ENCODE data around the gene VRK2.

DNA sequence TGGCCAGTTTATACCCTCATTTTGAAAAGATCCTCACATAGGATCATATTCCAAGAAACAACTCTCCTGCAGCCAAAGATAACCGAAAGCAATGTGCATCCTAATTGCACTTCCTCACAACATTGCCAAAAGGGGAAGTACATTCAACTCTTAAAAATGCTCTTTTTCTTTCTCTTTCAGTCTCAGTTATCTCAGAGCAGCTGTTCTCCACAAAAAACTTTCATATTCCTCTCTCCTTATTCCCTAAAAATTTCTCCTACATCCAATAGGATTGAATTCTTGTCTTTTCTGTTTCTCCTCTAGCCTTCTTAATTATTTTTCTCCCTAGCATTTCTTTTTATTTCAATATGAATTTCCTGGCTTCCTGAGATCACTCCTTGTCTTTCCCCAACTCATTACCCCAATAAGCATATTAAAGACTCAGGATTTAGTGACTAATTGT is 7.4 kb upstream of the VRK2 start:
- TF ChIP-seq TCF7L2 (IDR thresholded peaks at IDR 0.05; ENCODE audit: borderline replicate concordance, extremely low read depth, insufficient read depth, insufficient read length) (no peak), SRF (IDR thresholded peaks at IDR 0.05; ENCODE audit: low read depth) (no peak), EZH2 (IDR thresholded peaks at IDR 0.05) (no peak), ZNF274 (IDR thresholded peaks at IDR 0.05; ENCODE audit: low read depth, low read length) (no peak), POLR2A (IDR thresholded peaks at IDR 0.05; ENCODE audit: borderline replicate concordance, extremely low read depth, insufficient read depth, insufficient read length) (no peak), SP1 (IDR thresholded peaks at IDR 0.05; ENCODE audit: low read depth) (no peak), CBX3 (IDR thresholded peaks at IDR 0.05; ENCODE audit: low read depth) (no peak), JUND (IDR thresholded peaks at IDR 0.05) (no peak), ELF1 (IDR thresholded peaks at IDR 0.05; ENCODE audit: borderline replicate concordance, low read depth) (no peak), CEBPB (IDR thresholded peaks at IDR 0.05; ENCODE audit: low read depth) (no peak), POLR2AphosphoS5 (IDR thresholded peaks at IDR 0.05; ENCODE audit: low read depth, low read length) (no peak)
- TF ChIP-seq, protein P1, sequence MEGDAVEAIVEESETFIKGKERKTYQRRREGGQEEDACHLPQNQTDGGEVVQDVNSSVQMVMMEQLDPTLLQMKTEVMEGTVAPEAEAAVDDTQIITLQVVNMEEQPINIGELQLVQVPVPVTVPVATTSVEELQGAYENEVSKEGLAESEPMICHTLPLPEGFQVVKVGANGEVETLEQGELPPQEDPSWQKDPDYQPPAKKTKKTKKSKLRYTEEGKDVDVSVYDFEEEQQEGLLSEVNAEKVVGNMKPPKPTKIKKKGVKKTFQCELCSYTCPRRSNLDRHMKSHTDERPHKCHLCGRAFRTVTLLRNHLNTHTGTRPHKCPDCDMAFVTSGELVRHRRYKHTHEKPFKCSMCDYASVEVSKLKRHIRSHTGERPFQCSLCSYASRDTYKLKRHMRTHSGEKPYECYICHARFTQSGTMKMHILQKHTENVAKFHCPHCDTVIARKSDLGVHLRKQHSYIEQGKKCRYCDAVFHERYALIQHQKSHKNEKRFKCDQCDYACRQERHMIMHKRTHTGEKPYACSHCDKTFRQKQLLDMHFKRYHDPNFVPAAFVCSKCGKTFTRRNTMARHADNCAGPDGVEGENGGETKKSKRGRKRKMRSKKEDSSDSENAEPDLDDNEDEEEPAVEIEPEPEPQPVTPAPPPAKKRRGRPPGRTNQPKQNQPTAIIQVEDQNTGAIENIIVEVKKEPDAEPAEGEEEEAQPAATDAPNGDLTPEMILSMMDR (IDR thresholded peaks at IDR 0.05 in 2 of 3, conservative IDR thresholded peaks at IDR 0.05 in 1 of 3; ENCODE audit: borderline replicate concordance in 1 of 3, insufficient read depth in 1 of 3, low read depth in 2 of 3, low read length in 2 of 3): no peak
- TF ChIP-seq, protein P2, sequence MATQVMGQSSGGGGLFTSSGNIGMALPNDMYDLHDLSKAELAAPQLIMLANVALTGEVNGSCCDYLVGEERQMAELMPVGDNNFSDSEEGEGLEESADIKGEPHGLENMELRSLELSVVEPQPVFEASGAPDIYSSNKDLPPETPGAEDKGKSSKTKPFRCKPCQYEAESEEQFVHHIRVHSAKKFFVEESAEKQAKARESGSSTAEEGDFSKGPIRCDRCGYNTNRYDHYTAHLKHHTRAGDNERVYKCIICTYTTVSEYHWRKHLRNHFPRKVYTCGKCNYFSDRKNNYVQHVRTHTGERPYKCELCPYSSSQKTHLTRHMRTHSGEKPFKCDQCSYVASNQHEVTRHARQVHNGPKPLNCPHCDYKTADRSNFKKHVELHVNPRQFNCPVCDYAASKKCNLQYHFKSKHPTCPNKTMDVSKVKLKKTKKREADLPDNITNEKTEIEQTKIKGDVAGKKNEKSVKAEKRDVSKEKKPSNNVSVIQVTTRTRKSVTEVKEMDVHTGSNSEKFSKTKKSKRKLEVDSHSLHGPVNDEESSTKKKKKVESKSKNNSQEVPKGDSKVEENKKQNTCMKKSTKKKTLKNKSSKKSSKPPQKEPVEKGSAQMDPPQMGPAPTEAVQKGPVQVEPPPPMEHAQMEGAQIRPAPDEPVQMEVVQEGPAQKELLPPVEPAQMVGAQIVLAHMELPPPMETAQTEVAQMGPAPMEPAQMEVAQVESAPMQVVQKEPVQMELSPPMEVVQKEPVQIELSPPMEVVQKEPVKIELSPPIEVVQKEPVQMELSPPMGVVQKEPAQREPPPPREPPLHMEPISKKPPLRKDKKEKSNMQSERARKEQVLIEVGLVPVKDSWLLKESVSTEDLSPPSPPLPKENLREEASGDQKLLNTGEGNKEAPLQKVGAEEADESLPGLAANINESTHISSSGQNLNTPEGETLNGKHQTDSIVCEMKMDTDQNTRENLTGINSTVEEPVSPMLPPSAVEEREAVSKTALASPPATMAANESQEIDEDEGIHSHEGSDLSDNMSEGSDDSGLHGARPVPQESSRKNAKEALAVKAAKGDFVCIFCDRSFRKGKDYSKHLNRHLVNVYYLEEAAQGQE (IDR thresholded peaks at IDR 0.05; ENCODE audit: low read depth): no peak
